ENCODE data around the gene CSF3R.

CSF3R gene

DNA sequence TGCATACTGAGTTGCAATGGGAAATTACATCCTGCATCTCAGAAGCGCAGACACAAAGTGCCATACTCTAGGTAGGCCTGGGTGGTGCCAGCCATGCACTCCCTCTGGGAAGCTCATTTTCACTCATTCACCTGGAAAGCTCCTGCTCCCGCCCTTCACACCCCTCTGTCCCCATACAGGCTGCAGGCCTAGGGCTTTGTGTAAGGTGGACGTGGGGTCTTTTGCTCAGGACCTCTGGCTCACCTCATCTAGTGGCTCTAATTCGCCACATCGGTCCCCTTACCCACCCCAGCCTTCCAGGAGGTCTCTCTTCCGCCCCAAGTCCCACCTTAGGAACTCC, 19.3 kb downstream of the CSF3R start:
- DNase-seq (ENCODE audit: low read depth in 2 of 2, low spot score in 1 of 2), result no peak

DNA sequence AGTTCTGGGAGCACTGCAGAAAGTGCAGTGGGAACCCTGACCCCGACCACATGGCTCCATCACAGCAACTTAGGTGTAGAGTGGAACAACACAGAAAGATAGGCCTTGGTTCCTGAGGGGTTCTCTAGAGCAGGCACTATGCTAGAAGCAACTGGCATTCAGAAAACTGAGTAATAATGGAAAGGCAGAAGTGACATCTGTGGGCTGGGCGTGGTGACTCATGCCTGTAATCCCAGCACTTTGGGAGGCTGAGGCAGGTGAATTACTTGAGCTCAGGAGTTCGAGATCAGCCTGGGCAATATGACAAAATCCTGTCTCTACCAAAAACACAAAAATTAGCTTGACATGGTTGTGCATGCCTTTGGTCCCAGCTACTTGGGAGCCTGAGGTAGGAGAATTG, 23.8 kb downstream of the CSF3R start:
- DNase-seq (ENCODE audit: low read depth in 2 of 2, low spot score in 1 of 2), result no peak

DNA sequence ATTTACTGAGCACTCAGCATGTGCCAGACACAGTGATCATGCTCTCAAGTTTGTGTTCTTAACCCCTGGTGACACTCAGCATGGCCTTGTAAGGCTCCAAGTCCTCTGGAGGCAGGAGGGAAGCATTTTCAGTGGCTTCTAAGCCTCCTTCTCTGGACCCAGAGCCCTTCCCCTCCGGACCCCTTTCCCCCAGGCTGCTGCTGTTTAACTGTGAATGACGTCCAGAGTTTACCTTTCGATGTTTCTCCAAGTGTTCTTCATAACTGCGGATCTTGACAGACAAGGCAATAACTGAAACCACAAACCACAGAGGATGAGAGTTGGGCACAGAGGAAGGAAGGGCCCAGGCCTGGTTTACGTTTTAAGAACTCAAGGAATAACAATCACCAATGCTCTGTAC, 25.0 kb downstream of the CSF3R start:
- no peak for DNase-seq (ENCODE audit: low read depth in 2 of 2, low spot score in 1 of 2)

GRCh38 chr1:36456391-36456928, 26.3 kb downstream of the CSF3R start:
- no peak for DNase-seq (ENCODE audit: low read depth in 2 of 2, low spot score in 1 of 2)

- no peak for DNase-seq (ENCODE audit: low read depth in 2 of 2, low spot score in 1 of 2)
Measured at GRCh38 chr1:36455386-36455785, 27.3 kb downstream of the CSF3R start.

DNA sequence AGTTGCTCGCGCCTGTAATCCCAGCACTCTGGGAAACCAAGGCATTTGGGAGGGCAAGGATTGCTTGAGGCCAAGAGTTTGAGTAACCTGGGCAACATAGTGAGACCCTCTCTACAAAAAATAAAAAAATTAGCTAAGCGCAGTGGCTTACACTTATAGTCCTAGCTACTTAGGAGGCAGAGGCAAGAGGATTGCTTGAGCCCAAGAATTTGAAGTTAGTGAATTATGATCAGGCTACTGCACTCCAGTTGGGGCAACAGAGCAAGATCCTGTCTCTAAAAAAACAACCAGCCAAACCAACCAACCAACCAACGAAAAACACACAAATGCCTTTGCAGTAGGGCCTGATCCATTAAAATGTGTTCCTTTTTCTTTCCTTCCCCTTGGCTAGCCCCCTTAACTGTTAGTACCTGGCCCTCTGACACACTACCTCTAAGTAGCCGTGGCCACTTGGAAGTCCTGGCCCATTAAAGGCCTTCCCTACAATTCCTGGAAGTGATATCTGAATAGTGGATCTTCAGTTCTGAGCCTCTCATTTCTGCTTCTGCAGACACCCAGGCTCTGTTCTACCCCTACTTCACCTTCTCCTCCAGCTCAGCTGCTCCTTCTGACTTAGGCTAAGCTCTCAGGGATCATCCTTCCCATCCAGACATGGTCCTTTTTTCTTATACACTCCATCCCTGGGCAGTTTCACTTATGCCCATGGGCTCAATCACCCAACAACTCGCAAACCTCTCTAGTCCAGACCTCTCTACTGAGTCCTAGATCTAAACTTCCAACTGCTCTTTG, 28.9 kb downstream of the CSF3R start:
- no peak for DNase-seq (ENCODE audit: low read depth in 2 of 2, low spot score in 1 of 2)

GRCh38 chr1:36453051-36453450, 29.7 kb downstream of the CSF3R start:
- no peak for DNase-seq (ENCODE audit: low read depth in 2 of 2, low spot score in 1 of 2)

- no peak for DNase-seq (ENCODE audit: low read depth in 2 of 2, low spot score in 1 of 2)
Measured at GRCh38 chr1:36450919-36451305, 31.8 kb downstream of the CSF3R start.

- DNase-seq (ENCODE audit: low read depth in 2 of 2, low spot score in 1 of 2), result peak; percentile 66 to 72
Measured at GRCh38 chr1:36450270-36450918, 32.3 kb downstream of the CSF3R start, which contains the start of gene OSCP1. Gene OSCP1, minus strand, starts transcription at chr1:36450451. Its CDS starts 82 bp downstream, at chr1:36450369.

- no peak for DNase-seq (ENCODE audit: low read depth in 2 of 2, low spot score in 1 of 2)
Measured at GRCh38 chr1:36448530-36449056, 34.1 kb downstream of the CSF3R start.

- DNase-seq (ENCODE audit: low read depth in 2 of 2, low spot score in 1 of 2), result no peak
Measured at GRCh38 chr1:36447450-36447849, 35.3 kb downstream of the CSF3R start.

- no peak for DNase-seq (ENCODE audit: low read depth in 2 of 2, low spot score in 1 of 2)
Measured at GRCh38 chr1:36446746-36447145, 36.0 kb downstream of the CSF3R start.

DNA sequence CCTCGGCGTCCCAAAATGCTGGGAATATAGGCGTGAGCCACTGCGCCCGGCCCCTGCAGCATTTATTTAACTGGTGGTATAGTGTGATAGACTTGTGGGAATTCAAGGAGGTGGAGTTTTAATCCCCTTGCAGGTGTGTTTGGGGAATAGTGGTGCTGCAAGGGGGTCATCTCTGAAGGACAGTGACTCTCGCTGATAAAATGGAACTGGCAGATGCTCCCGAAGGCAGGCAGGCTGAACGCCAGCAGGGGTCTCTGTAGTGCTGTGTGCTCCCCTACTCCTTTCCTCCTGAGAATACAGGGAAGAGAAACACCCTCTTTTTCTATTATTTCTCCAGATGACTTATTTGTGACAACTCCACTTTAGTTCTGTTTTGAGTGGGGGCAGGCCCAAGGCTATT, 36.4 kb downstream of the CSF3R start:
- DNase-seq (ENCODE audit: low read depth in 2 of 2, low spot score in 1 of 2), result no peak

- no peak for DNase-seq (ENCODE audit: low read depth in 2 of 2, low spot score in 1 of 2)
Measured at GRCh38 chr1:36443297-36443696, 39.4 kb downstream of the CSF3R start.

- no peak for DNase-seq (ENCODE audit: low read depth in 2 of 2, low spot score in 1 of 2)
Measured at GRCh38 chr1:36442337-36442736, 40.4 kb downstream of the CSF3R start.

DNA sequence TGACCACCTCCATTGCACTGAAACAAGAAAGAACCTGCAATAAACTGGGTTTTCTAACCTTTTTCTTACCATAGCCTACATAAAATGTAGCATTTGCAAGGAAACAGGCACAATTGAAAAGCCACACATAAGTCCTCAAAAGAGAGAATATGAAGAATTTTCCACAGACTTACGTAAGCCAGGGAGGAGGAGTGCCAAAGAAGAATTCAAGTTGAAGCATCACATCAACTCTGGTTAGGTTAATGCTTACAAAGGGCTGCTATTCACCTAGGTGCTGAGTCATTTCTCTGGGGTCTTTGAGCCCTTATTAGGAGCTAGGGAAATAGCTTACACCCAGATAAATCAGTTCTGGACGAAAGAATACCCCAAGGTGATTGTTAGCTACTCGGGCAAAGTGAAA, 42.1 kb downstream of the CSF3R start:
- DNase-seq (ENCODE audit: low read depth in 2 of 2, low spot score in 1 of 2), result no peak

GRCh38 chr1:36440044-36440443, 42.7 kb downstream of the CSF3R start:
- no peak for DNase-seq (ENCODE audit: low read depth in 2 of 2, low spot score in 1 of 2)

- no peak for DNase-seq (ENCODE audit: low read depth in 2 of 2, low spot score in 1 of 2)
Measured at GRCh38 chr1:36438715-36439114, 44.0 kb downstream of the CSF3R start.

- no peak for DNase-seq (ENCODE audit: low read depth in 2 of 2, low spot score in 1 of 2)
Measured at GRCh38 chr1:36436821-36437220, 45.9 kb downstream of the CSF3R start.

- no peak for DNase-seq (ENCODE audit: low read depth in 2 of 2, low spot score in 1 of 2)
Measured at GRCh38 chr1:36433102-36433501, 49.6 kb downstream of the CSF3R start.

GRCh38 chr1:36432616-36433015, 50.1 kb downstream of the CSF3R start:
- DNase-seq (ENCODE audit: low read depth in 2 of 2, low spot score in 1 of 2), result no peak

- DNase-seq (ENCODE audit: low read depth in 2 of 2, low spot score in 1 of 2), result no peak
Measured at GRCh38 chr1:36425791-36426190, 56.9 kb downstream of the CSF3R start.
